Liver (tissue), 3 donors: ENCODE results near the gene G6PC1.

Experiments
- ATF3 ChIP-seq: IDR thresholded peaks from 2 replicates; pipeline ENCODE4 v1.6.1; 2016; ENCODE audit warnings: antibody characterized with exemption
- CTCF ChIP-seq: fragments of 150-350 bp; IDR thresholded peaks from 2 replicates; pipeline ENCODE4 v1.5.1; 2017; ENCODE audit warnings: improper control_type of control experiment, low read depth, low read length; ENCODE audit not compliant: missing input control
- FOXA1 ChIP-seq: IDR thresholded peaks from 2 replicates; pipeline ENCODE4 v1.6.1; 2016; ENCODE audit warnings: antibody characterized with exemption
- JUND ChIP-seq, 2 donors: IDR thresholded peaks; 2 replicates each; pipeline ENCODE4 v1.6.1; 2016; ENCODE audit warnings: antibody characterized with exemption in 2 of 2
- NR2F2 ChIP-seq: IDR thresholded peaks from 2 replicates; pipeline ENCODE4 v1.6.1; 2016; ENCODE audit warnings: antibody characterized with exemption
- REST ChIP-seq: IDR thresholded peaks from 2 replicates; pipeline ENCODE4 v1.6.1; 2016; ENCODE audit warnings: antibody characterized with exemption, mild to moderate bottlenecking
- YY1 ChIP-seq: IDR thresholded peaks from 2 replicates; pipeline ENCODE4 v1.6.1; 2016; ENCODE audit warnings: antibody characterized with exemption, mild to moderate bottlenecking
- donor health status: healthy.
- donor health status: healthy.

GRCh38 chr17:42920922-42921321 is 20.3 kb downstream of the G6PC1 start:
- no peak for TF ChIP-seq YY1
- no peak for TF ChIP-seq ATF3
- TF ChIP-seq CTCF: no peak
- no peak for TF ChIP-seq NR2F2
- no peak for TF ChIP-seq JUND (IDR thresholded peaks at IDR 0.05)
- no peak for TF ChIP-seq REST
- TF ChIP-seq FOXA1: no peak
